Liver (tissue), 9 donors: ENCODE data around the gene TAPT1. TPM values are rescaled to one million over a fixed set of nuclear protein-coding genes. Genes with fewer than 3 reads are reported as not detected.

Experiments
- DNase-seq: peaks from one replicate; pipeline ENCODE4 v3.0.0-alpha.2; 2017; ENCODE audit warnings: low spot score
- H3K27ac ChIP-seq, 2 donors: one replicate each; pipeline ENCODE4 v1.7.0; 2013; ENCODE audit warnings: inconsistent platforms in 2 of 2, low read length in 2 of 2, control low read depth in 1 of 2, low read depth in 1 of 2, mild to moderate bottlenecking in 1 of 2
- H3K27me3 ChIP-seq, 4 donors: one replicate each; pipeline versions ENCODE4 v1.6.1 to v1.7.0; 2013; ENCODE audit warnings: low read length in 3 of 4, inconsistent platforms in 1 of 4, mild to moderate bottlenecking in 1 of 4, moderate library complexity in 1 of 4; ENCODE audit not compliant: control insufficient read depth in 4 of 4, insufficient read depth in 4 of 4
- H3K36me3 ChIP-seq, 4 donors: one replicate each; pipeline versions ENCODE4 v1.6.1 to v1.7.0; 2013; ENCODE audit warnings: low read length in 3 of 4, mild to moderate bottlenecking in 3 of 4, low read depth in 1 of 4, moderate library complexity in 1 of 4; ENCODE audit not compliant: control insufficient read depth in 4 of 4, insufficient read depth in 3 of 4
- H3K4me1 ChIP-seq, 4 donors: one replicate each; pipeline versions ENCODE4 v1.6.1 to v1.7.0; 2013; ENCODE audit warnings: low read length in 3 of 4, mild to moderate bottlenecking in 3 of 4, moderate library complexity in 1 of 4; ENCODE audit not compliant: control insufficient read depth in 4 of 4, insufficient read depth in 4 of 4
- H3K4me3 ChIP-seq, 3 donors: one replicate each; pipeline versions ENCODE4 v1.6.1 to v1.7.0; 2013; ENCODE audit warnings: low read length in 3 of 3, control low read depth in 1 of 3, low read depth in 1 of 3, mild to moderate bottlenecking in 1 of 3
- H3K9ac ChIP-seq, 2 donors: one replicate each; pipeline ENCODE4 v1.7.0; 2013; ENCODE audit warnings: low read length in 2 of 2, mild to moderate bottlenecking in 2 of 2, moderate library complexity in 2 of 2, control low read depth in 1 of 2, low read depth in 1 of 2
- H3K9me3 ChIP-seq, 4 donors: one replicate each; pipeline versions ENCODE4 v1.6.1 to v1.7.0; 2013; ENCODE audit warnings: low read length in 3 of 4; ENCODE audit not compliant: control insufficient read depth in 4 of 4
- EGR1 ChIP-seq, 2 donors: IDR thresholded peaks; 2 replicates each; pipeline ENCODE4 v1.6.1; 2016 to 2018; ENCODE audit warnings: antibody characterized with exemption in 2 of 2, low read depth in 2 of 2
- FOXA1 ChIP-seq: IDR thresholded peaks from 2 replicates; pipeline ENCODE4 v1.6.1; 2016; ENCODE audit warnings: antibody characterized with exemption
- FOXA2 ChIP-seq: IDR thresholded peaks from 2 replicates; pipeline ENCODE4 v1.6.1; 2016; ENCODE audit warnings: antibody characterized with exemption
- GABPA ChIP-seq, 2 donors: IDR thresholded peaks in 1 of 2; conservative IDR thresholded peaks in 1 of 2; 2 replicates each; pipeline ENCODE4 v1.6.1; 2016; ENCODE audit warnings: antibody characterized with exemption in 2 of 2, mild to moderate bottlenecking in 1 of 2, moderate library complexity in 1 of 2
- HNF4A ChIP-seq, 2 donors: conservative IDR thresholded peaks; 2 replicates each; pipeline ENCODE4 v1.6.1; 2016; ENCODE audit warnings: antibody characterized with exemption in 2 of 2, mild to moderate bottlenecking in 2 of 2
- HNF4G ChIP-seq: IDR thresholded peaks from 2 replicates; pipeline ENCODE4 v1.6.1; 2016; ENCODE audit warnings: antibody characterized with exemption
- JUND ChIP-seq, 2 donors: IDR thresholded peaks; 2 replicates each; pipeline ENCODE4 v1.6.1; 2016; ENCODE audit warnings: antibody characterized with exemption in 2 of 2
- NR2F2 ChIP-seq: IDR thresholded peaks from 2 replicates; pipeline ENCODE4 v1.6.1; 2016; ENCODE audit warnings: antibody characterized with exemption
- RAD21 ChIP-seq, 2 donors: IDR thresholded peaks; 2 replicates each; pipeline ENCODE4 v1.6.1; 2016; ENCODE audit warnings: antibody characterized with exemption in 2 of 2, mild to moderate bottlenecking in 2 of 2
- RXRA ChIP-seq, 2 donors: IDR thresholded peaks; 2 replicates each; pipeline ENCODE4 v1.6.1; 2017 to 2018; ENCODE audit warnings: antibody characterized with exemption in 2 of 2, mild to moderate bottlenecking in 1 of 2
- SP1 ChIP-seq: IDR thresholded peaks from 2 replicates; pipeline ENCODE4 v1.6.1; 2018; ENCODE audit warnings: antibody characterized with exemption, mild to moderate bottlenecking
- TAF1 ChIP-seq: conservative IDR thresholded peaks from 2 replicates; pipeline ENCODE4 v1.6.1; 2016; ENCODE audit warnings: antibody characterized with exemption, mild to moderate bottlenecking
- YY1 ChIP-seq: IDR thresholded peaks from 2 replicates; pipeline ENCODE4 v1.6.1; 2016; ENCODE audit warnings: antibody characterized with exemption, mild to moderate bottlenecking
- WGBS: extraction: QIAGEN DNeasy Blood & Tissue Kit; methylation state at CpG from one replicate; pipeline ENCODE4 v1.1.7; 2013; 5-methylcytosine and 5-hydroxymethylcytosine counted together
- polyA plus RNA-seq, 2 donors: library from polyadenylated mRNA; stranded (reverse) in 1 of 2; unstranded in 1 of 2; fragments of 200-250 nt in 1 of 2; fragments of >200 nt in 1 of 2; fragmentation: Nextera tagmentation in 1 of 2; extraction: Ambion mirVana in 1 of 2; gene quantifications; one replicate each; pipeline versions ENCODE4 v1.2.1 to v1.2.3, GENCODE V29; 2013 to 2015
- total RNA-seq, 2 donors: library from RNA; depleted of rRNA; stranded (reverse); fragments of >200 nt; gene quantifications; one replicate each; pipeline ENCODE4 v1.2.3, GENCODE V29; 2014
- TF ChIP-seq, protein P1 (sequence below): IDR thresholded peaks from 2 replicates; pipeline ENCODE4 v1.6.1; 2016; ENCODE audit warnings: antibody characterized with exemption
- TF ChIP-seq, protein P2 (sequence below): IDR thresholded peaks from 2 replicates; pipeline ENCODE4 v1.6.1; 2016; ENCODE audit warnings: antibody characterized with exemption
- TF ChIP-seq, protein P3 (sequence below): IDR thresholded peaks from 2 replicates; pipeline ENCODE4 v1.6.1; 2016; ENCODE audit warnings: antibody characterized with exemption, mild to moderate bottlenecking
- TF ChIP-seq, protein P4 (sequence below): fragments of 150-350 bp; IDR thresholded peaks from 2 replicates; pipeline ENCODE4 v1.5.1; 2017; ENCODE audit warnings: improper control_type of control experiment, low read depth, low read length; ENCODE audit not compliant: missing input control
- TF ChIP-seq, protein P5 (sequence below): IDR thresholded peaks from 2 replicates; pipeline ENCODE4 v1.6.1; 2016; ENCODE audit warnings: antibody characterized with exemption
- donor health status: healthy.
- donor health status: healthy.
- donor health status: healthy.
- donor health status: healthy.
- donor health status: healthy.

The TAPT1 gene
- total and polyA plus RNA-seq, 4 donors, result 12.2 to 53.7 (median 22.1) TPM

DNA sequence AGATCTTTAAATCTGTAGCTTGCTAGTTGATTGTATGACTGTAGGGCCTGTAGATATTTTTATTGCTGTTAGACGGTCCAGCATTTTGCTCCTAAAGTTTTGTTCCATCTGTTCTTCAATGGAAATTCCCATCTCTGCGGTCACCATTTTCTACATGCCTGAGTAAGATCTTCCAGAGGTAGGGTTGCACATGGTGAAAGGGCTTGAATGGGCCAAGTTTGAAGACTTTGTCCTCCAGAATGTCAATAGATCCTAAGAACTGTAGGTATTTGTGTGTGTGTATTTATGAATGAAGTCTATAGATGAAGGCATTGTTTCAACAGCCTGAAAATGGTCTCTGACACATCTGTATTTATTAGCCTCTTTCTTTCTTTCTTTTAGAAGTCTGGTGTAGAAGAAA lies 22.3 kb upstream of the TAPT1 start:
- no peak overlapping the region for H3K9ac ChIP-seq
- WGBS, result 96% methylated on average over 2 of the region's 2 CpGs
- DNase-seq, result no peak
- no peak overlapping the region for H3K4me3 ChIP-seq
- H3K4me1 ChIP-seq, result peaks cover 1 to 11% (median 6%) of the 10 kb centered on the region in 4 donors
- no peaks in the 10 kb centered on the region for H3K27me3 ChIP-seq
- TF ChIP-seq HNF4A (conservative IDR thresholded peaks at IDR 0.05) (no peak), NR2F2 (no peak), EGR1 (IDR thresholded peaks at IDR 0.05; ENCODE audit: low read depth in 2 of 2) (no peak), SP1 (no peak), FOXA1 (no peak), YY1 (no peak), FOXA2 (no peak), JUND (IDR thresholded peaks at IDR 0.05) (no peak), GABPA (IDR thresholded peaks at IDR 0.05 in 1 of 2, conservative IDR thresholded peaks at IDR 0.05 in 1 of 2) (no peak), RXRA (IDR thresholded peaks at IDR 0.05) (no peak), TAF1 (no peak), RAD21 (IDR thresholded peaks at IDR 0.05) (no peak), HNF4G (no peak)
- TF ChIP-seq, protein P1, sequence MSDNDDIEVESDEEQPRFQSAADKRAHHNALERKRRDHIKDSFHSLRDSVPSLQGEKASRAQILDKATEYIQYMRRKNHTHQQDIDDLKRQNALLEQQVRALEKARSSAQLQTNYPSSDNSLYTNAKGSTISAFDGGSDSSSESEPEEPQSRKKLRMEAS, result no peak
- TF ChIP-seq, protein P2, sequence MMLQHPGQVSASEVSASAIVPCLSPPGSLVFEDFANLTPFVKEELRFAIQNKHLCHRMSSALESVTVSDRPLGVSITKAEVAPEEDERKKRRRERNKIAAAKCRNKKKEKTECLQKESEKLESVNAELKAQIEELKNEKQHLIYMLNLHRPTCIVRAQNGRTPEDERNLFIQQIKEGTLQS, result no peak
- TF ChIP-seq, protein P3, sequence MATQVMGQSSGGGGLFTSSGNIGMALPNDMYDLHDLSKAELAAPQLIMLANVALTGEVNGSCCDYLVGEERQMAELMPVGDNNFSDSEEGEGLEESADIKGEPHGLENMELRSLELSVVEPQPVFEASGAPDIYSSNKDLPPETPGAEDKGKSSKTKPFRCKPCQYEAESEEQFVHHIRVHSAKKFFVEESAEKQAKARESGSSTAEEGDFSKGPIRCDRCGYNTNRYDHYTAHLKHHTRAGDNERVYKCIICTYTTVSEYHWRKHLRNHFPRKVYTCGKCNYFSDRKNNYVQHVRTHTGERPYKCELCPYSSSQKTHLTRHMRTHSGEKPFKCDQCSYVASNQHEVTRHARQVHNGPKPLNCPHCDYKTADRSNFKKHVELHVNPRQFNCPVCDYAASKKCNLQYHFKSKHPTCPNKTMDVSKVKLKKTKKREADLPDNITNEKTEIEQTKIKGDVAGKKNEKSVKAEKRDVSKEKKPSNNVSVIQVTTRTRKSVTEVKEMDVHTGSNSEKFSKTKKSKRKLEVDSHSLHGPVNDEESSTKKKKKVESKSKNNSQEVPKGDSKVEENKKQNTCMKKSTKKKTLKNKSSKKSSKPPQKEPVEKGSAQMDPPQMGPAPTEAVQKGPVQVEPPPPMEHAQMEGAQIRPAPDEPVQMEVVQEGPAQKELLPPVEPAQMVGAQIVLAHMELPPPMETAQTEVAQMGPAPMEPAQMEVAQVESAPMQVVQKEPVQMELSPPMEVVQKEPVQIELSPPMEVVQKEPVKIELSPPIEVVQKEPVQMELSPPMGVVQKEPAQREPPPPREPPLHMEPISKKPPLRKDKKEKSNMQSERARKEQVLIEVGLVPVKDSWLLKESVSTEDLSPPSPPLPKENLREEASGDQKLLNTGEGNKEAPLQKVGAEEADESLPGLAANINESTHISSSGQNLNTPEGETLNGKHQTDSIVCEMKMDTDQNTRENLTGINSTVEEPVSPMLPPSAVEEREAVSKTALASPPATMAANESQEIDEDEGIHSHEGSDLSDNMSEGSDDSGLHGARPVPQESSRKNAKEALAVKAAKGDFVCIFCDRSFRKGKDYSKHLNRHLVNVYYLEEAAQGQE, result no peak
- TF ChIP-seq, protein P4, sequence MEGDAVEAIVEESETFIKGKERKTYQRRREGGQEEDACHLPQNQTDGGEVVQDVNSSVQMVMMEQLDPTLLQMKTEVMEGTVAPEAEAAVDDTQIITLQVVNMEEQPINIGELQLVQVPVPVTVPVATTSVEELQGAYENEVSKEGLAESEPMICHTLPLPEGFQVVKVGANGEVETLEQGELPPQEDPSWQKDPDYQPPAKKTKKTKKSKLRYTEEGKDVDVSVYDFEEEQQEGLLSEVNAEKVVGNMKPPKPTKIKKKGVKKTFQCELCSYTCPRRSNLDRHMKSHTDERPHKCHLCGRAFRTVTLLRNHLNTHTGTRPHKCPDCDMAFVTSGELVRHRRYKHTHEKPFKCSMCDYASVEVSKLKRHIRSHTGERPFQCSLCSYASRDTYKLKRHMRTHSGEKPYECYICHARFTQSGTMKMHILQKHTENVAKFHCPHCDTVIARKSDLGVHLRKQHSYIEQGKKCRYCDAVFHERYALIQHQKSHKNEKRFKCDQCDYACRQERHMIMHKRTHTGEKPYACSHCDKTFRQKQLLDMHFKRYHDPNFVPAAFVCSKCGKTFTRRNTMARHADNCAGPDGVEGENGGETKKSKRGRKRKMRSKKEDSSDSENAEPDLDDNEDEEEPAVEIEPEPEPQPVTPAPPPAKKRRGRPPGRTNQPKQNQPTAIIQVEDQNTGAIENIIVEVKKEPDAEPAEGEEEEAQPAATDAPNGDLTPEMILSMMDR, result no peak
- TF ChIP-seq, protein P5, sequence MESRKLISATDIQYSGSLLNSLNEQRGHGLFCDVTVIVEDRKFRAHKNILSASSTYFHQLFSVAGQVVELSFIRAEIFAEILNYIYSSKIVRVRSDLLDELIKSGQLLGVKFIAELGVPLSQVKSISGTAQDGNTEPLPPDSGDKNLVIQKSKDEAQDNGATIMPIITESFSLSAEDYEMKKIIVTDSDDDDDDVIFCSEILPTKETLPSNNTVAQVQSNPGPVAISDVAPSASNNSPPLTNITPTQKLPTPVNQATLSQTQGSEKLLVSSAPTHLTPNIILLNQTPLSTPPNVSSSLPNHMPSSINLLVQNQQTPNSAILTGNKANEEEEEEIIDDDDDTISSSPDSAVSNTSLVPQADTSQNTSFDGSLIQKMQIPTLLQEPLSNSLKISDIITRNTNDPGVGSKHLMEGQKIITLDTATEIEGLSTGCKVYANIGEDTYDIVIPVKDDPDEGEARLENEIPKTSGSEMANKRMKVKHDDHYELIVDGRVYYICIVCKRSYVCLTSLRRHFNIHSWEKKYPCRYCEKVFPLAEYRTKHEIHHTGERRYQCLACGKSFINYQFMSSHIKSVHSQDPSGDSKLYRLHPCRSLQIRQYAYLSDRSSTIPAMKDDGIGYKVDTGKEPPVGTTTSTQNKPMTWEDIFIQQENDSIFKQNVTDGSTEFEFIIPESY, result no peak
- H3K27ac ChIP-seq, result no peak overlapping the region
- H3K9me3 ChIP-seq, result no peaks in the 10 kb centered on the region
- peaks cover 0 to 9% (median 3%) of the 10 kb centered on the region in 4 donors for H3K36me3 ChIP-seq
